ENCODE results near the gene JAK2. TPM values are rescaled to one million over a fixed set of nuclear protein-coding genes. Genes with fewer than 3 reads are reported as not detected.

Gene JAK2
- total and polyA plus RNA-seq, 10 of the 15 experiments (the other 5 are each of a cell fraction or from before 2014, with no cell fraction given), result 4.1 to 22.9 (median 13.7) TPM

DNA sequence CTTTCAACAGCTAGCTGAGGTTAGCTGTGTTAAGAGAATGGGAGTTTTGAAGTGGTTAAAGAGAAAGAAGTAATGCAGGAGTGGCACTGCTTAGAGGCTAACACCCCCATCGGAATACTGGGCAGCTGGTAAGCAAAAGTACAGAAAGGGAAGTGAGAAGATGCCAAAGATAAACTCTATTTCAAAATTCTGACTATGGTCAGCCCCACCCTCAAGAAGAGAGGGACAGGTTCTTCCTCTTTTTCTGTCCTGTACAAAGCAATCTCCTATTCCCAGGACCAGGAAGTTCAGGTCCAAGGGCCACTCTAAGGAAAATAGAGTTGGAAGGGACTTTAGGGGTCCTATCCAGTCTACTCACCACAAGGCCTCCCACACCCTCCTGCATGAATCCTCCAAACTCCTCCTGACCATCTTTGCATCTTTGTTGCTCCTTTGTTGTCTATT, 45.9 kb upstream of the JAK2 start (continued):
- TF ChIP-seq BCL3 (IDR thresholded peaks at IDR 0.05; ENCODE audit: borderline replicate concordance, insufficient read depth, low read depth, low read length, poor library complexity, severe bottlenecking) (peak; percentile 43), SKIL (IDR thresholded peaks at IDR 0.05; ENCODE audit: low read depth, poor library complexity, severe bottlenecking) (peak; percentile 71), BCL11A (IDR thresholded peaks at IDR 0.05; ENCODE audit: low read depth, low read length) (peak; percentile 83), RELA (IDR thresholded peaks at IDR 0.05; ENCODE audit: borderline replicate concordance, partially characterized antibody) (no peak), ESRRA (IDR thresholded peaks at IDR 0.05; ENCODE audit: low read length) (no peak), EP300 (IDR thresholded peaks at IDR 0.05; ENCODE audit: borderline replicate concordance in 1 of 2, control insufficient read depth in 1 of 2, low read depth in 2 of 2, low read length in 2 of 2) (peak; percentile 83 to 86), POU2F2 (IDR thresholded peaks at IDR 0.05; ENCODE audit: borderline replicate concordance, low read depth, low read length) (peak; percentile 72; the same call in 2 of the 3 replicates), BACH1 (IDR thresholded peaks at IDR 0.05; ENCODE audit: borderline replicate concordance) (peak; percentile 56; the same call in 1 of the 2 replicates), MTA2 (IDR thresholded peaks at IDR 0.05; ENCODE audit: low read depth) (peak; percentile 93), NR2F1 (conservative IDR thresholded peaks at IDR 0.05) (peak; percentile 43; the same call in 1 of the 2 replicates), CBX5 (IDR thresholded peaks at IDR 0.05; ENCODE audit: low read depth) (0 out of 2 replicates have a peak, but pooled peaks have one; percentile 34), RCOR1 (conservative IDR thresholded peaks at IDR 0.05; ENCODE audit: low read depth, low read length) (no peak), ATF7 (IDR thresholded peaks at IDR 0.05; ENCODE audit: low read depth) (peak; percentile 63), CBFB (IDR thresholded peaks at IDR 0.05; ENCODE audit: low read depth) (peak; percentile 50; the same call in 1 of the 2 replicates), ETV6 (conservative IDR thresholded peaks at IDR 0.05 in 1 of 2, IDR thresholded peaks at IDR 0.05 in 1 of 2; ENCODE audit: borderline replicate concordance in 1 of 2, low read depth in 1 of 2) (peak in 1 of 2 experiments; percentile 70; a peak in 2 of 4 replicates), ZNF274 (IDR thresholded peaks at IDR 0.05; ENCODE audit: insufficient read depth, insufficient read length) (no peak), MLLT1 (IDR thresholded peaks at IDR 0.05) (peak; percentile 40; the same call in 1 of the 2 replicates), IKZF1 (conservative IDR thresholded peaks at IDR 0.05) (peak; percentile 98), CHD2 (IDR thresholded peaks at IDR 0.05; ENCODE audit: borderline replicate concordance, low read depth, low read length) (peak; percentile 45; the same call in 1 of the 2 replicates), ZBED1 (IDR thresholded peaks at IDR 0.05; ENCODE audit: borderline replicate concordance) (peak; percentile 86; the same call in 1 of the 2 replicates), FOS (IDR thresholded peaks at IDR 0.05; ENCODE audit: borderline replicate concordance, extremely low read depth, insufficient read length) (no peak), HDAC6 (IDR thresholded peaks at IDR 0.05; ENCODE audit: unreplicated experiment) (no peak), ZNF217 (IDR thresholded peaks at IDR 0.05) (peak; percentile 87), PAX5 (IDR thresholded peaks at IDR 0.05; ENCODE audit: borderline replicate concordance, low read depth, low read length) (peak; percentile 77; the same call in 1 of the 2 replicates)
- TF ChIP-seq, protein P1, sequence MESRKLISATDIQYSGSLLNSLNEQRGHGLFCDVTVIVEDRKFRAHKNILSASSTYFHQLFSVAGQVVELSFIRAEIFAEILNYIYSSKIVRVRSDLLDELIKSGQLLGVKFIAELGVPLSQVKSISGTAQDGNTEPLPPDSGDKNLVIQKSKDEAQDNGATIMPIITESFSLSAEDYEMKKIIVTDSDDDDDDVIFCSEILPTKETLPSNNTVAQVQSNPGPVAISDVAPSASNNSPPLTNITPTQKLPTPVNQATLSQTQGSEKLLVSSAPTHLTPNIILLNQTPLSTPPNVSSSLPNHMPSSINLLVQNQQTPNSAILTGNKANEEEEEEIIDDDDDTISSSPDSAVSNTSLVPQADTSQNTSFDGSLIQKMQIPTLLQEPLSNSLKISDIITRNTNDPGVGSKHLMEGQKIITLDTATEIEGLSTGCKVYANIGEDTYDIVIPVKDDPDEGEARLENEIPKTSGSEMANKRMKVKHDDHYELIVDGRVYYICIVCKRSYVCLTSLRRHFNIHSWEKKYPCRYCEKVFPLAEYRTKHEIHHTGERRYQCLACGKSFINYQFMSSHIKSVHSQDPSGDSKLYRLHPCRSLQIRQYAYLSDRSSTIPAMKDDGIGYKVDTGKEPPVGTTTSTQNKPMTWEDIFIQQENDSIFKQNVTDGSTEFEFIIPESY (IDR thresholded peaks at IDR 0.05), result no peak
